Activated B cell treated with CpG ODN at 0.5 μM for 24 hours (primary cell): ENCODE data around the gene GLI3. TPM values are rescaled to one million over a fixed set of nuclear protein-coding genes. Genes with fewer than 3 reads are reported as not detected.

ENCODE experiments used
- ATAC-seq: fragments of 200-7000 bp; cut with Tn5 transposase; one replicate; pipeline ENCODE4 v1.10.0; 2021; ENCODE audit warnings: low read depth, mild to moderate bottlenecking, moderate library complexity
- CTCF ChIA-PET: fragments of 350-600 bp; sonication (Branson Sonifier 250); formaldehyde crosslinking; loops from one replicate; lab custom pipeline; 2021; ENCODE audit warnings: antibody characterized with exemption; lab: Charles Lee
- POLR2A ChIA-PET: fragments of 350-600 bp; sonication (Branson Sonifier 250); formaldehyde crosslinking; loops from one replicate; lab custom pipeline; 2021; ENCODE audit warnings: antibody characterized with exemption; lab: Charles Lee
- DNase-seq: peaks from one replicate; pipeline ENCODE4 v3.0.0; 2022
- H3K27ac Mint-ChIP-seq: one replicate; pipeline ENCODE4 v1.8.0; 2020; ENCODE audit warnings: mixed read lengths
- H3K27me3 Mint-ChIP-seq: one replicate; pipeline ENCODE4 v1.8.0; 2021; ENCODE audit warnings: mixed read lengths
- H3K36me3 Mint-ChIP-seq: one replicate; pipeline ENCODE4 v1.8.0; 2021; ENCODE audit warnings: low read depth, mixed read lengths
- H3K4me1 Mint-ChIP-seq: one replicate; pipeline ENCODE4 v1.8.0; 2021; ENCODE audit warnings: mixed read lengths
- H3K4me3 Mint-ChIP-seq: one replicate; pipeline ENCODE4 v1.8.0; 2020; ENCODE audit warnings: mild to moderate bottlenecking, mixed read lengths
- H3K9me3 Mint-ChIP-seq: one replicate; pipeline ENCODE4 v1.8.0; 2020; ENCODE audit warnings: mixed read lengths
- intact Hi-C: fragments of 100-400 bp; cut with micrococcal nuclease; formaldehyde crosslinking; loops from one replicate; pipeline ENCODE4 v1.15.1; 2024
- total RNA-seq: library from RNA; stranded (reverse); gene quantifications from 2 replicates; pipeline ENCODE4 v1.2.3, GENCODE V29; 2022
- TF ChIP-seq, protein P1 (sequence below): fragments of 200-600 bp; IDR thresholded peaks from one replicate; pipeline ENCODE4 v1.8.0; 2022; ENCODE audit warnings: antibody characterized with exemption, mild to moderate bottlenecking

Gene GLI3
- total RNA-seq, 1 donor from 2014 or later: not detected

- ChIA-PET POLR2A (no interaction called here), CTCF (interaction anchor here (0.7 kb wide), 1 partner anchor 8 kb away, joined by 3 read pairs; no protein-coding TSS in a partner anchor)
- no peak overlapping the region for H3K4me3 Mint-ChIP-seq
- DNase-seq (no peak), ATAC-seq (no peak)
- no peaks in the 10 kb centered on the region for H3K4me1 Mint-ChIP-seq
- no peaks in the 10 kb centered on the region for H3K27me3 Mint-ChIP-seq
- no peaks in the 10 kb centered on the region for H3K9me3 Mint-ChIP-seq
- TF ChIP-seq, protein P1, sequence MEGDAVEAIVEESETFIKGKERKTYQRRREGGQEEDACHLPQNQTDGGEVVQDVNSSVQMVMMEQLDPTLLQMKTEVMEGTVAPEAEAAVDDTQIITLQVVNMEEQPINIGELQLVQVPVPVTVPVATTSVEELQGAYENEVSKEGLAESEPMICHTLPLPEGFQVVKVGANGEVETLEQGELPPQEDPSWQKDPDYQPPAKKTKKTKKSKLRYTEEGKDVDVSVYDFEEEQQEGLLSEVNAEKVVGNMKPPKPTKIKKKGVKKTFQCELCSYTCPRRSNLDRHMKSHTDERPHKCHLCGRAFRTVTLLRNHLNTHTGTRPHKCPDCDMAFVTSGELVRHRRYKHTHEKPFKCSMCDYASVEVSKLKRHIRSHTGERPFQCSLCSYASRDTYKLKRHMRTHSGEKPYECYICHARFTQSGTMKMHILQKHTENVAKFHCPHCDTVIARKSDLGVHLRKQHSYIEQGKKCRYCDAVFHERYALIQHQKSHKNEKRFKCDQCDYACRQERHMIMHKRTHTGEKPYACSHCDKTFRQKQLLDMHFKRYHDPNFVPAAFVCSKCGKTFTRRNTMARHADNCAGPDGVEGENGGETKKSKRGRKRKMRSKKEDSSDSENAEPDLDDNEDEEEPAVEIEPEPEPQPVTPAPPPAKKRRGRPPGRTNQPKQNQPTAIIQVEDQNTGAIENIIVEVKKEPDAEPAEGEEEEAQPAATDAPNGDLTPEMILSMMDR: no peak
- intact Hi-C loops: no loop called here
- H3K36me3 Mint-ChIP-seq: no peaks in the 10 kb centered on the region
- H3K27ac Mint-ChIP-seq: no peak overlapping the region
Measured at GRCh38 chr7:42185726-42186125, 51.3 kb downstream of the GLI3 start.

DNA sequence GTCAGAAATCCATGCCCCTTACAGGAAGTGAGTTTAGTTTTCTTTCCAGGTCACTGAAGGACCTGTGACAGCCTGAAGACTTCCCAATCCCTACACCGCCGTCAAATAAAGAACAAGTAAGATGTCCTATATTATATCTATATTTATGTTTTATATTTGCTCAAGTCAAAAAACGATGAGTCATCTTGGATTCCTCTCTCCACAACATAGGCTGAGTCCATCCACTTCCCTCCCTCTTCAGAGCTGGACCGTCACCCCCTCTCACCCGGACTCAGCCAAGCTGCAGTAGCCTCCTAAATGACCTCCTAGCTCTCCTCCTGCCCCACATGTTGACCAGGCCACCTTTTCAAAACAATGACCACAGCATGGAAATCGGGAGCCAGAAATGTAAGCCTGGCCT is 53.5 kb downstream of the GLI3 start:
- POLR2A ChIA-PET: no interaction called here
- no peaks in the 10 kb centered on the region for H3K27me3 Mint-ChIP-seq
- intact Hi-C loops: no loop called here
- TF ChIP-seq, protein P1: no peak
- CTCF ChIA-PET: no interaction called here
- no peak overlapping the region for H3K4me3 Mint-ChIP-seq
- H3K4me1 Mint-ChIP-seq: no peaks in the 10 kb centered on the region
- H3K27ac Mint-ChIP-seq: no peak overlapping the region
- H3K36me3 Mint-ChIP-seq: no peaks in the 10 kb centered on the region
- H3K9me3 Mint-ChIP-seq: no peaks in the 10 kb centered on the region
- DNase-seq (no peak), ATAC-seq (no peak)

DNA sequence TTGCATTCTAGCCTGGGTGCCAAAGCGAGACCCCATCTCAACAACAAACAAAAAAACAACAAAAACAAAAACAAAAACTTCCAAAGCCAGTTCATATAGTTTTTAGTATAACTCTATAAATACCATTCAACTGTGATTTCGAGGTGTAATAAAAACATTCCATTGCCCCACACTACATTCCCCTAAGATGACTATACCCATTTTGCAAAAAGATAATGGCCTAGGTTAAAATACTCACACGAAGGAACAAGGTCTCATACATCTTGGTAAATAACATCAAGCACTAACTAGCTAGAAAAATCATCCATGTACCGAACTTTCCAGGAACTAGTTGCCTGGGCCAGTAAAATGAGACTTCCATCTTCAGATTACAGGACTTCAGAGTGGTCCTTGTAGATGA is 55.4 kb downstream of the GLI3 start:
- intact Hi-C loops: no loop called here
- TF ChIP-seq, protein P1: no peak
- no peaks in the 10 kb centered on the region for H3K27me3 Mint-ChIP-seq
- no peak overlapping the region for H3K27ac Mint-ChIP-seq
- DNase-seq: no peak
- H3K9me3 Mint-ChIP-seq: no peaks in the 10 kb centered on the region
- ChIA-PET CTCF (no interaction called here), POLR2A (no interaction called here)
- H3K36me3 Mint-ChIP-seq: no peaks in the 10 kb centered on the region
- H3K4me3 Mint-ChIP-seq: no peak overlapping the region
- ATAC-seq: no peak
- H3K4me1 Mint-ChIP-seq: no peaks in the 10 kb centered on the region

DNA sequence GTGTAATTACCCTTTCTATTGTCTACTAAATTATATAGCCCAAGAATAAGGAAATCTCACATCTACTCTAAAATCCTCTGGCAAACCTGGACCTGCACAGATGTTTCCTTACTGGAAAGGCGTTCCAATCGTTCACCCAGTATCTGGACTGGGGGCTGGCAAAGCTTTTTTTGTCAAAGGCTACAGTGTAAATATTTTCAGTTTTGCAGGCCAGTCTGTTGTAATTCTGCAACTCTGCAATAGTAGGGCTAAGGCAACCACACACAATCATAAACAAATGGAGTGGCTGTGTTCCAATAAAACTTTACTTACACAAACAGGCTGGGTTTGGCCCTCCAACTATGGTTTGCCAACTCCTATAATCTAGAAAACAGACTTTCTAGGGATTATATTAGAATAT is 56.2 kb downstream of the GLI3 start:
- TF ChIP-seq, protein P1: no peak
- ATAC-seq (no peak), DNase-seq (no peak)
- H3K4me1 Mint-ChIP-seq: no peaks in the 10 kb centered on the region
- ChIA-PET CTCF (no interaction called here), POLR2A (no interaction called here)
- H3K4me3 Mint-ChIP-seq: no peak overlapping the region
- H3K36me3 Mint-ChIP-seq: no peaks in the 10 kb centered on the region
- H3K9me3 Mint-ChIP-seq: no peaks in the 10 kb centered on the region
- no peaks in the 10 kb centered on the region for H3K27me3 Mint-ChIP-seq
- intact Hi-C loops: no loop called here
- H3K27ac Mint-ChIP-seq: no peak overlapping the region

DNA sequence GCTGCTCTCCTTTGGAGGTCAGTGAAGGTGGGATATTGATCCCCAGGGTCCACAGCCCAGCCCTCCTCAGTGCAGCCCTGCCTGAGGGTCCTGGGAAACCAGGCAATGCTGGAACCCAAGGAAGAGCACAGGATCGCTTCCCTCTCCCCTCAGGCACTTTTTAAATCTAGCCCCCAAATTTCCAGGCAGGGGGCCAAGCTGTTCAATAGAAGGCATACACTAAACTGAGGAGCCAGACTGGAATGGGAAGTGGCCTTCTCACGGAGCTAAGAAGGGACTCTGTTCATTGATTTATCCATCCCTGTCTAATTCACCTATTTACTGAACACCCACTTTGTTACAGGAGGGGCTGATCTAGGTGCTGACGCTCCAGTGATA is 60.3 kb downstream of the GLI3 start:
- CTCF ChIA-PET: no interaction called here
- POLR2A ChIA-PET: no interaction called here
- DNase-seq (no peak), ATAC-seq (no peak)
- H3K36me3 Mint-ChIP-seq: no peaks in the 10 kb centered on the region
- no peaks in the 10 kb centered on the region for H3K9me3 Mint-ChIP-seq
- H3K4me1 Mint-ChIP-seq: no peaks in the 10 kb centered on the region
- H3K27me3 Mint-ChIP-seq: peaks cover 2% of the 10 kb centered on the region
- intact Hi-C loops: no loop called here
- H3K27ac Mint-ChIP-seq: no peak overlapping the region
- TF ChIP-seq, protein P1: no peak
- H3K4me3 Mint-ChIP-seq: no peak overlapping the region
